KG1 (cell line): ENCODE results near the gene DYRK1A.

Experiments
- DNase-seq: peaks from one replicate; lab custom pipeline; 2025; lab: John Stamatoyannopoulos, UW

Gene DYRK1A

GRCh38 chr21:37450445-37450941 is 83.9 kb downstream of the DYRK1A start:
- DNase-seq = no peak

- DNase-seq = no peak
Measured at GRCh38 chr21:37451446-37451845, 84.9 kb downstream of the DYRK1A start.

GRCh38 chr21:37452227-37452626 is 85.7 kb downstream of the DYRK1A start:
- no peak for DNase-seq

GRCh38 chr21:37453350-37453749 is 86.8 kb downstream of the DYRK1A start:
- no peak for DNase-seq

- no peak for DNase-seq
Measured at GRCh38 chr21:37454869-37455503, 88.4 kb downstream of the DYRK1A start.

- DNase-seq = no peak
Measured at GRCh38 chr21:37455504-37455911, 88.9 kb downstream of the DYRK1A start.

- DNase-seq = no peak
Measured at GRCh38 chr21:37458669-37459276, 92.2 kb downstream of the DYRK1A start.

- no peak for DNase-seq
Measured at GRCh38 chr21:37459575-37459974, 93.0 kb downstream of the DYRK1A start.

- no peak for DNase-seq
Measured at GRCh38 chr21:37460196-37460595, 93.6 kb downstream of the DYRK1A start.

- DNase-seq = no peak
Measured at GRCh38 chr21:37461479-37461878, 94.9 kb downstream of the DYRK1A start.

GRCh38 chr21:37462087-37462861 is 95.7 kb downstream of the DYRK1A start:
- no peak for DNase-seq

GRCh38 chr21:37463083-37463801 is 96.7 kb downstream of the DYRK1A start:
- DNase-seq = peak; percentile 7

- no peak for DNase-seq
Measured at GRCh38 chr21:37467082-37467481, 100.5 kb downstream of the DYRK1A start.

- DNase-seq = no peak
Measured at GRCh38 chr21:37468909-37469308, 102.3 kb downstream of the DYRK1A start.

- no peak for DNase-seq
Measured at GRCh38 chr21:37469441-37469840, 102.9 kb downstream of the DYRK1A start.

- DNase-seq = no peak
Measured at GRCh38 chr21:37472581-37472980, 106.0 kb downstream of the DYRK1A start.

GRCh38 chr21:37473491-37473890 is 106.9 kb downstream of the DYRK1A start:
- no peak for DNase-seq

GRCh38 chr21:37474342-37474741 is 107.8 kb downstream of the DYRK1A start:
- no peak for DNase-seq

- DNase-seq = no peak
Measured at GRCh38 chr21:37475186-37475868, 108.8 kb downstream of the DYRK1A start.

- DNase-seq = no peak
Measured at GRCh38 chr21:37478794-37479193, 112.2 kb downstream of the DYRK1A start.

GRCh38 chr21:37483776-37484175 is 117.2 kb downstream of the DYRK1A start:
- DNase-seq = no peak
